ENCODE data around the gene STEAP1B. TPM values are rescaled to one million over a fixed set of nuclear protein-coding genes. Genes with fewer than 3 reads are reported as not detected.

Gene STEAP1B
- total RNA-seq, 1 donor from 2014 or later, result 0.58 TPM

GRCh38 chr7:22403344-22403743, 96.6 kb downstream of the STEAP1B start:
- H3K4me1 Mint-ChIP-seq, result no peaks in the 10 kb centered on the region
- no peak for TF ChIP-seq CTCF (IDR thresholded peaks at IDR 0.05; ENCODE audit: unreplicated experiment)
- H3K27ac Mint-ChIP-seq, result no peak overlapping the region
- no peaks in the 10 kb centered on the region for H3K36me3 Mint-ChIP-seq
- H3K4me3 Mint-ChIP-seq, result no peak overlapping the region
- H3K27me3 Mint-ChIP-seq (ENCODE audit: low read depth), result no peaks in the 10 kb centered on the region
- no peaks in the 10 kb centered on the region for H3K9me3 Mint-ChIP-seq
- no peak for DNase-seq (ENCODE audit: low spot score in 2 of 2, unreplicated experiment in 2 of 2)

GRCh38 chr7:22402250-22402649, 97.7 kb downstream of the STEAP1B start:
- H3K9me3 Mint-ChIP-seq, result no peaks in the 10 kb centered on the region
- H3K27ac Mint-ChIP-seq, result no peak overlapping the region
- no peak for DNase-seq (ENCODE audit: low spot score in 2 of 2, unreplicated experiment in 2 of 2)
- no peaks in the 10 kb centered on the region for H3K27me3 Mint-ChIP-seq (ENCODE audit: low read depth)
- no peaks in the 10 kb centered on the region for H3K36me3 Mint-ChIP-seq
- TF ChIP-seq CTCF (IDR thresholded peaks at IDR 0.05; ENCODE audit: unreplicated experiment), result no peak
- no peak overlapping the region for H3K4me3 Mint-ChIP-seq
- no peaks in the 10 kb centered on the region for H3K4me1 Mint-ChIP-seq

DNA sequence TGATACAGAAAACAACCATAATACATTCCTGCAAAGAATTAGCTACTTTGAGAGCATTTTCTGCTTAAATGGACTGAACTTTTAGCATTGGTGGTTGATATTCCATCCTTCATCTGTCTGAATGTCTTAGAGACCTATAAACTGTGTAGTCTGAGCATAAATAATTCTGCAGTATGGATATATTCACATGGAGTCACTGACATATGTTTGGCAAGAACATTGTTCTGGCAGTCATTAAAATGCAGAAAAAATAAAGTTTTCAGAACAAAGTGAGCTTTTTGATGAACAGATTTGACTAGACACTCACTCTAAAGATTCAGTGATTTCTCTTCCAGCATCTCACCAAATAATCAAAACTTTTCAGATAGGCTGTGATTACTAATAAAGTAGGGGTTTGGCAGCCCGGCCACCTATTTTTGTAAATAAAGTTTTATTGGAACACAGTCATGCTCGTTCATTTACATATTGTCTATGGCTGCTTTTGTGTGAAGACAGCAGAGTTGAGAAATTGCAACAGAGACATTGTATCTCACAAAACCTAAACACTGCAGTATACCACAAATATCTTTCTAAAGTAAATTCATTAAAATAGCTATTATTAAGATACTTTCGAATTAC, 98.9 kb downstream of the STEAP1B start:
- no peak for DNase-seq (ENCODE audit: low spot score in 2 of 2, unreplicated experiment in 2 of 2)
- Mint-ChIP-seq H3K27me3 (ENCODE audit: low read depth) (peaks cover 3% of the 10 kb centered on the region), H3K36me3 (no peaks in the 10 kb centered on the region), H3K9me3 (no peaks in the 10 kb centered on the region), H3K4me1 (no peaks in the 10 kb centered on the region), H3K4me3 (no peak overlapping the region), H3K27ac (no peak overlapping the region)
- TF ChIP-seq CTCF (IDR thresholded peaks at IDR 0.05; ENCODE audit: unreplicated experiment), result no peak

DNA sequence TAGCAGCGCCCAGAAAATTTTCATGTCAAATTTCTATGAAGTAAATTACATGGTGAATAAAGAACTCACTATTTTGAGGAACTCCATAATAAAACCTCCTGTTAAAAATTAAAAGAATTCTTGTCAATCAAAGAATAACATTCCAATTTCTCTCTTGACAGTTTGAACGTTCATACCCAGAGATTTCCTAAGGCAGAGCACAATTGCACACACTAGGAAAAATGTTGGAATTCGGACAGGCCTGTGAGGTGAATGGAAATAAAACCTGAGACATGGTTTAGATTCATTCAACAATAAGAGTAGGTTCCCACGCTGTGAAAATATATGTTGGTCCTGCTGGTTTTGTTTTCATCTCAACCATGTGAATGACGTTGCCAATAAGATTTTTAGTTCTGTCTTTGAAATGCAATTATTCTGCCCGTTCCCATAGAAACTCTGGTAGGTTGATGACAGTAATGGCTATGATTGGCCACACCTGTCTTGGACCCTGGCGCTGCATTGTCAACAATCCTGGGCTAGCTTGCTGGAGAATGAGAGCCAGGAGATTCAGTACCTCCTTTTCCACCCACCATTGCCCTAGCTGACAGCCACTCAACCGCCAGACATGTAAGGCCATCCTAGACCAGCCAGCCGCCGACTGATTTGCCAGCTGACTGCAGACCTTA, 99.7 kb downstream of the STEAP1B start:
- DNase-seq (ENCODE audit: low spot score in 2 of 2, unreplicated experiment in 2 of 2), result no peak
- TF ChIP-seq CTCF (IDR thresholded peaks at IDR 0.05; ENCODE audit: unreplicated experiment), result no peak
- peaks cover 4% of the 10 kb centered on the region for H3K27me3 Mint-ChIP-seq (ENCODE audit: low read depth)
- no peak overlapping the region for H3K4me3 Mint-ChIP-seq
- no peaks in the 10 kb centered on the region for H3K4me1 Mint-ChIP-seq
- no peaks in the 10 kb centered on the region for H3K9me3 Mint-ChIP-seq
- no peaks in the 10 kb centered on the region for H3K36me3 Mint-ChIP-seq
- H3K27ac Mint-ChIP-seq, result no peak overlapping the region

DNA sequence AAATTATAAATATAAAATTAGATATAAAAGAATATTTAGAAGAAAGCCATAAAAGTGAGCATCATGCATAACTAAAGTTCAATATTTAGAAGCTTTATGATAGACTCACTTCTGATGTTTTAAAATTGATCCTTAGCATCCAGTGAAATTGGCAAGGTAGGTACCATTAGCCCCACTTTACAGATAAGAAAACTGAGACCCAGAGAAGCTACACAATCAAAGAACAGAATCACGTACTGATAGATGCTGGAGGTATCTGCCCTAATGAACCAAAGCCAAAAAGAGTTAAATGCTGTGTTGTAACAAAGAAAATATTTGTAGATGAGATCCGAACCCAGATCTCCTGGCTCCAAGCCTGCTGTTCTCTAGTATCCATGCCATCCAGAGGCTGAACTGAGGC, 100.4 kb downstream of the STEAP1B start:
- H3K4me3 Mint-ChIP-seq, result no peak overlapping the region
- no peaks in the 10 kb centered on the region for H3K36me3 Mint-ChIP-seq
- no peak for TF ChIP-seq CTCF (IDR thresholded peaks at IDR 0.05; ENCODE audit: unreplicated experiment)
- no peak overlapping the region for H3K27ac Mint-ChIP-seq
- H3K27me3 Mint-ChIP-seq (ENCODE audit: low read depth), result peaks cover 4% of the 10 kb centered on the region
- no peak for DNase-seq (ENCODE audit: low spot score in 2 of 2, unreplicated experiment in 2 of 2)
- H3K9me3 Mint-ChIP-seq, result no peaks in the 10 kb centered on the region
- peaks cover 3% of the 10 kb centered on the region for H3K4me1 Mint-ChIP-seq
